ENCODE data around the gene IFNLR1. TPM values are rescaled to one million over a fixed set of nuclear protein-coding genes. Genes with fewer than 3 reads are reported as not detected.

The IFNLR1 gene
- total and polyA plus RNA-seq, 3 donors from 2014 or later = 0.63 to 1.6 (median 1.5) TPM

- no peak overlapping the region for H3K27ac ChIP-seq
- H3K4me3 ChIP-seq = no peak overlapping the region
- no peaks in the 10 kb centered on the region for H3K27me3 ChIP-seq
- 65 to 75% methylated on average over 8 of the region's 8 CpGs for WGBS, 2 donors
- TF ChIP-seq CTCF (IDR thresholded peaks at IDR 0.05) (no peak), POLR2A (IDR thresholded peaks at IDR 0.05) (no peak)
- H3K4me1 ChIP-seq = peaks cover 9% of the 10 kb centered on the region
- intact Hi-C loops (cut with DNase I; ENCODE audit: low total_unique reads) = no loop called here
- H3K36me3 ChIP-seq (ENCODE audit: low read depth, missing control alignments) = no peaks in the 10 kb centered on the region
- no peak for DNase-seq
- no peaks in the 10 kb centered on the region for H3K9me3 ChIP-seq
These were observed 11.7 kb upstream of the IFNLR1 start for GRCh38 chr1:24198766-24199165.

GRCh38 chr1:24195874-24196273, 8.8 kb upstream of the IFNLR1 start:
- WGBS, 2 donors = 37 to 60% methylated on average over 16 to 22 of the region's 22 CpGs
- no peaks in the 10 kb centered on the region for H3K36me3 ChIP-seq (ENCODE audit: low read depth, missing control alignments)
- DNase-seq = no peak
- H3K27ac ChIP-seq = no peak overlapping the region
- H3K4me3 ChIP-seq = no peak overlapping the region
- intact Hi-C loops (cut with DNase I; ENCODE audit: low total_unique reads) = no loop called here
- TF ChIP-seq POLR2A (IDR thresholded peaks at IDR 0.05) (no peak), CTCF (IDR thresholded peaks at IDR 0.05) (no peak)
- no peaks in the 10 kb centered on the region for H3K27me3 ChIP-seq
- no peaks in the 10 kb centered on the region for H3K4me1 ChIP-seq
- H3K9me3 ChIP-seq = no peaks in the 10 kb centered on the region

GRCh38 chr1:24195136-24195535, 8.0 kb upstream of the IFNLR1 start:
- H3K27me3 ChIP-seq = no peaks in the 10 kb centered on the region
- intact Hi-C loops (cut with DNase I; ENCODE audit: low total_unique reads) = no loop called here
- no peak overlapping the region for H3K27ac ChIP-seq
- H3K4me1 ChIP-seq = no peaks in the 10 kb centered on the region
- H3K4me3 ChIP-seq = no peak overlapping the region
- 72 to 80% methylated on average over 2 of the region's 2 CpGs for whole genome bisulfite sequencing, 2 donors
- no peaks in the 10 kb centered on the region for H3K9me3 ChIP-seq
- no peak for DNase-seq
- TF ChIP-seq POLR2A (IDR thresholded peaks at IDR 0.05) = no peak
- TF ChIP-seq CTCF (IDR thresholded peaks at IDR 0.05) = no peak
- H3K36me3 ChIP-seq (ENCODE audit: low read depth, missing control alignments) = no peaks in the 10 kb centered on the region

- Histone ChIP-seq H3K27ac (no peak overlapping the region), H3K4me3 (no peak overlapping the region), H3K9me3 (no peaks in the 10 kb centered on the region), H3K4me1 (no peaks in the 10 kb centered on the region), H3K36me3 (ENCODE audit: low read depth, missing control alignments) (no peaks in the 10 kb centered on the region), H3K27me3 (no peaks in the 10 kb centered on the region)
- peak; percentile 44 for DNase-seq
- WGBS, 2 donors = 15 to 23% methylated on average over 4 of the region's 4 CpGs
- intact Hi-C loops (cut with DNase I; ENCODE audit: low total_unique reads) = no loop called here
- no peak for TF ChIP-seq POLR2A (IDR thresholded peaks at IDR 0.05)
These were observed 6.0 kb upstream of the IFNLR1 start for GRCh38 chr1:24193046-24193445.

GRCh38 chr1:24191860-24192259, 4.8 kb upstream of the IFNLR1 start:
- no peaks in the 10 kb centered on the region for H3K36me3 ChIP-seq (ENCODE audit: low read depth, missing control alignments)
- no peaks in the 10 kb centered on the region for H3K4me1 ChIP-seq
- H3K27me3 ChIP-seq = no peaks in the 10 kb centered on the region
- TF ChIP-seq CTCF (IDR thresholded peaks at IDR 0.05) (no peak), POLR2A (IDR thresholded peaks at IDR 0.05) (no peak)
- H3K4me3 ChIP-seq = no peak overlapping the region
- WGBS, 2 donors = 81 to 84% methylated on average over 5 of the region's 5 CpGs
- intact Hi-C loops (cut with DNase I; ENCODE audit: low total_unique reads) = no loop called here
- H3K27ac ChIP-seq = no peak overlapping the region
- DNase-seq = no peak
- no peaks in the 10 kb centered on the region for H3K9me3 ChIP-seq

Measured in testis (tissue), 3 donors.